PFSK-1 (cell line): ENCODE measurements around the gene SEC31A.

Source experiments
- FOXP2 ChIP-seq: optimal IDR thresholded peaks from 2 replicates; pipeline ENCODE3; 2011; ENCODE audit warnings: borderline replicate concordance, control low read depth, inconsistent platforms; ENCODE audit not compliant: insufficient read depth; ENCODE audit errors: extremely low read length, extremely low read depth
- POLR2AphosphoS5 ChIP-seq: IDR thresholded peaks from 2 replicates; pipeline ENCODE4 v1.6.1; 2012; ENCODE audit warnings: low read depth, mild to moderate bottlenecking, control low read depth, low read length, moderate library complexity
- REST ChIP-seq, 2 experiments: IDR thresholded peaks; 2 replicates each; pipeline versions ENCODE4 v1.6.1 to v1.8.0; 2011 to 2012; ENCODE audit warnings: low read depth in 2 of 2, low read length in 2 of 2, control low read depth in 1 of 2, inconsistent platforms in 1 of 2, mild to moderate bottlenecking in 1 of 2, moderate library complexity in 1 of 2; ENCODE audit not compliant: insufficient read depth in 1 of 2
- SIN3A ChIP-seq: IDR thresholded peaks from 2 replicates; pipeline ENCODE4 v1.6.1; 2012; ENCODE audit warnings: mild to moderate bottlenecking, low read length, moderate library complexity, borderline replicate concordance; ENCODE audit not compliant: insufficient read depth
- TAF1 ChIP-seq: IDR thresholded peaks from 2 replicates; pipeline ENCODE4 v1.6.1; 2012; ENCODE audit warnings: low read length, control low read depth, borderline replicate concordance; ENCODE audit not compliant: insufficient read depth

SEC31A gene

DNA sequence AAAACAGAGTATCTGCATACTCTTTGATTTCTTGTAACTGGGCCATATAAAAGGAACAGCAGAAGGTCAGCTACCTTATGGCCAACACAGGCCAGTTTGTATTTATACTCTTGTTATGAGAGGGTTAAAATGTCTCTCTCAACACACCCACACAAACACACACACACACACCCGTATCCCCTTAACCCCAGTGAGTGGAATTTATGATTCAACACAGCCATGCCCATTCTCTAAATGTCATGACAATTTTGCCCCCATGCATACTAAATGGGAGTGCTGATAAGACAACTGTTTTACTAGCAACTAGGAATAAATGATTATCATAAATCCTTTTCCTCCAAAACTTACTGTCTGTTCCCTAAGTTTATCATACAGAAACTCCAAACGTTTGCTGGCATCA lies 70.3 kb downstream of the SEC31A start:
- no peak for TF ChIP-seq SIN3A
- no peak for TF ChIP-seq REST (IDR thresholded peaks at IDR 0.05; ENCODE audit: insufficient read depth in 1 of 2, low read depth in 2 of 2, low read length in 2 of 2)
- no peak for TF ChIP-seq FOXP2
- no peak for TF ChIP-seq POLR2AphosphoS5
- no peak for TF ChIP-seq TAF1

DNA sequence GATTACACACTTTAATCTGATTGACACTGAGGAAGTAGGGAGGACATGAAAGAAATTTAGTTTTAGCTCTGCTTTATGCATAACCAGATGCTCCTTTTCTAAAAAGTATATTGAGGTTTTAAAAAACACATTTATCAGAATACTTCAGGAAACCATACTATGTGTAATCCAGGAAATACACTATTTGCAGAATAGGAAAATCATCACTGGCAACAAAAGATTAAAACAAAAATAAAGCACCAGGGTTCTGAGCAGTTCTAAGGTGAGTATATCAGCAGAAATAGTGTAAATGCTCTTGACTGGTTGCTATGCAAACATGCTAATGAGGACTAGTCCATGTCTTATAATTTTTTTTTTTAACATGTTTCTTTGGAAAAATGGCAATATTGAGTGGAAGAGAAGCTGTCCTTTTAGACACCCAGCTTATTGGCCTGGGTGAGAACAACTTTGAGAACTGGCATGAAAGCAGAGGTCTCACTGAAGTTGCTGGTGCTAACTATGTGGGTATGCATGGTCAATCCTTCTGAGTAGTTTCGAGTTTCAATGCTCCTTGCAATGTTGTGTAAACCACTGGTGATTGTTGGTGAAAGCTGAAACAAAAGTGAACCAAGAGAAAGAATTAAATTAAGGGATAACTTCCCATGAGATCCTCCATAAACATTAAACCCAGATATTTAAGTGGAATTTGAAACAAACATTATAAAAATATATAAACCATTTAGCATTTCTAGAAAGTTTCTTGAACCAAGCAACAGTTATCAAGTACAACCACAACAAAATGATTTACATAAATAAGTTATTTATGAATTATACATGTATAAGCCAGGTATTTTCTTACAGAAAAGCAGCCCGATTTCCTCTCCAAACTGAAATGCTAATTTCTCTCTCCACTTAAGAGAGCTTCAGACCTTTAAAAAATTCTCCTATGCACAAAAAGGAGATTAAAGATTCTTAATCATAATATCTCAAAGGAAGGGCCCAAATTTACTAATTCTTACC lies 72.0 kb downstream of the SEC31A start:
- no peak for TF ChIP-seq POLR2AphosphoS5
- no peak for TF ChIP-seq REST (IDR thresholded peaks at IDR 0.05; ENCODE audit: insufficient read depth in 1 of 2, low read depth in 2 of 2, low read length in 2 of 2)
- no peak for TF ChIP-seq SIN3A
- no peak for TF ChIP-seq FOXP2
- TF ChIP-seq TAF1, result no peak

DNA sequence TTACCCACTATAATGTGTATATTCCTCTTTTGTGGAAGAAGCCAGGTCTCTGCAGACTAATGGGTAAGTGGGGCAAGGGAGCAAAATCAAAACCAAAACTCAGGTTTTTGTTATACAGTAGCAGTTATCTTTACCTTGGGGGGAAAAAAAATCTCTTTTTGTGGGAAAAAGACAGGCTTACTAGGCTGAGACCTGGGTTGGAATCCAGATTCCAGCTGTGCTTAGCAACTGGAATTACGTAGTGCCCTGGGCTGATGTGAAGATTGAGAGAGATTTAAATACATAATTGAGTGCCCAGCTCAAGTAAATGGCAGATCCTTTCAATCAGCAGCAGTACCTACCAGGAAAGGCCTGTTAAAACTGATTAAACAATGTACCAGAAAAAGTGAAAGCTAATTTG lies 76.9 kb downstream of the SEC31A start:
- no peak for TF ChIP-seq REST (IDR thresholded peaks at IDR 0.05; ENCODE audit: insufficient read depth in 1 of 2, low read depth in 2 of 2, low read length in 2 of 2)
- TF ChIP-seq FOXP2, result no peak

DNA sequence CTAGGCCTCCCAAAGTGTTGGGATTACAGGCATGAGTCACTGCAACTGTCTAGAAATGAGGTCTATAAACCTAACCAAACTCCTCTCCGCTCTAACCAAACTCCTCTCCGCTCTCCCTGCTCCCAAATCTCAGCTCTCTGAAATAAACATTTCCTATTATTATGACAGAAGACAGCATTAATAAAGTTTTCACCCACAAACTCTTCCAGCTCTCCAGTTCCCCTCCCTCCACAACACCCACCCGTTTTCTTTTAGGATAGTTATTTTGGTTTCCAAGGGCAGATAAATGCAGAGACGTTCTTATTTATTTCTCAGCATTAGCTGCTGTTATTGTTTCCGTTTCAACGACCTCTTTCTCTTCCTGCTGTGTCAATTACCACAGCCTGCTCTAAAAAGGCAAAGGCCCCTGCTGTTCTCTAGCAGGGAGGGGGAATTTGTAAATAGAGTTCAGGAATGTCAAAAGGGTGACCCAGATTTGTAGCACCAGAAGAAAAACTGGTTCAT lies 79.1 kb downstream of the SEC31A start:
- TF ChIP-seq SIN3A (no peak), FOXP2 (no peak), TAF1 (no peak), REST (IDR thresholded peaks at IDR 0.05; ENCODE audit: insufficient read depth in 1 of 2, low read depth in 2 of 2, low read length in 2 of 2) (no peak), POLR2AphosphoS5 (no peak)
